ENCODE results near the gene ACP1.

GRCh38 chr2:248724-249123 is 16.0 kb upstream of the ACP1 start:
- no peak for TF ChIP-seq EZH2 (IDR thresholded peaks at IDR 0.05; ENCODE audit: borderline replicate concordance, low read depth, low read length, severe bottlenecking)
- no peak for TF ChIP-seq CTCF (IDR thresholded peaks at IDR 0.05; ENCODE audit: borderline replicate concordance, extremely low read depth, low read length, poor library complexity, severe bottlenecking)
